ENCODE results near the gene GMPR.

Gene GMPR

GRCh38 chr6:16238057-16238962 lies at the start of gene GMPR:
Gene GMPR, plus strand, starts transcription at chr6:16238587. Its CDS starts 107 bp downstream, at chr6:16238694.
- peak; percentile 59 to 67 for DNase-seq (ENCODE audit: low read depth in 2 of 2)

DNA sequence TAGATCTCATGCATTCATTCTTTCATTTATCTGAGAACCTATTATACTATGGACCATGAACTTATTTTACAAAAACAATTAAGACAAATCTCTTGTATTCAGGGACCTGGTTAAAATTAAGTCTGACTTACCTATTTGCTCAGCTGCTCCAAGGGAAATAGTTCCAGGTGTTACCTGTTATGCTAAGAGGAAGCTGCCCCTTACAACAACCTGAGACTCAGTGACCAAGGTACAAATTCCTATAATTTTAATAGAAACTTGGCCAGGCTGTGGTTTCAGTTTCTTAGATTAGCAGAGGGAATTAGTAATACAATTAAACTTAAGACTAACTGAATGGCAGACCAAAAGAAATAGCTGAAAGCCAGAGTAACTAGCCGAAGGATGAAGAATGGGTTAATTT lies 48.2 kb upstream of the GMPR start:
- no peak for DNase-seq (ENCODE audit: low read depth in 2 of 2)

DNA sequence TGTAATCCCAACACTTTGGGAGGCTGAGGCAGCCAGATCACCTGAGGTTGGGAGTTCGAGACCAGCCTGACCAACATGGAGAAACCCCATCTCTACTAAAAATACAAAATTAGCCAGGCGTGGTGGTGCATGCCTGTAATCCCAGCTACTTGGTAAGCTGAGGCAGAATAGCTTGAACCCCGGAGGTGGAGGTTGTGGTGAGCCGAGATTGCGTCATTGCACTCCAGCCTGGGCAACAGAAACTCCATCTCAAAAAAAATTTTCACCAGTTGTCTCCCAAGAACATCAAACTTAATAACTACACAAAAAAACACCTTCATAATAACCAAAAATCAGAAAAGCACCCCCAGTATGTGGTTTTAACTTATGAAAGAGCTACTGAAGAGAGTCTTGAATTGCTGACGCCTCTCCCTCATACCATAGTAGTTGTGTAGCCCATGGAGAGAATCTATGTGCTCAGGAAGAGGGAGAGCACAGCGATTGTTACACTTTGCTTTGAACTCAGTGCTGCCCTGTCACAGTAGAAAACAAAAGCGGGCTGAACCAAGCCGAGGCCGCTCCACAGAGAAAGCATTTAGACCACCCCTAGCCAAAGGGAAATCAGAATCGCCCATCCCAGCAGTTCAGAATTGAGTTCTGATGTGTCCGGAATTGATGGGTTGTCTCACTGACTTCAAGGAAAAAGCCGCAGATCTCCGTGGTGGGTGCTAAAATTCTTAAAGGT lies 42.0 kb upstream of the GMPR start:
- no peak for DNase-seq (ENCODE audit: low read depth in 2 of 2)

DNA sequence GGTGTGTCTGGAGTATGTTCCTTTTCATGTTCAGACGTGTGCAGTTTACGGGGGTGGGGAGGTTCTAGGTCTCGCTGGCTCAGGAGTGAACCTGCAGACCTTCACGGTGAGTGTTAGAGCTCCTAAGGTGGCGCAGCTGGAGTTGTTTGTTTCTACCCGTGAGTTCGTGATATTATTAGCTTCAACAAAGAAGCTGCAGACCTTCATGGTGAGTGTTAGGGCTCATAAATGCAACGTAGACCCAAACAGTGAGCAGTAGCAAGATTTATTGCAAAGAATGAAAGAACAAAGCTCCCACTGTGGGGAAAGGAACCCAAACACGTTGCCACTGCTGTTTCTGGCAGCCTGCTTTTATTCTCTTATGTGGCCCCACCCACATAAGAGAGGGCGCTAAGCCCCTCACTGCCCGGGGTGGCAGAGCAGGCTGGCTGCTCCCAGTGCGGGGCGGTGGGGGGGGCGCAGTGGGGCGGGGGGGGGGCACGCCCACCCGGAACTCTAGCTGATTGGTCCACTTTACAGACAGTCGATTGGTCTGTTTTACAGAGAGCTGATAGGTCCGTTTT lies 41.3 kb upstream of the GMPR start:
- no peak for DNase-seq (ENCODE audit: low read depth in 2 of 2)

GRCh38 chr6:16198061-16198705 lies 40.2 kb upstream of the GMPR start:
- no peak for DNase-seq (ENCODE audit: low read depth in 2 of 2)

DNA sequence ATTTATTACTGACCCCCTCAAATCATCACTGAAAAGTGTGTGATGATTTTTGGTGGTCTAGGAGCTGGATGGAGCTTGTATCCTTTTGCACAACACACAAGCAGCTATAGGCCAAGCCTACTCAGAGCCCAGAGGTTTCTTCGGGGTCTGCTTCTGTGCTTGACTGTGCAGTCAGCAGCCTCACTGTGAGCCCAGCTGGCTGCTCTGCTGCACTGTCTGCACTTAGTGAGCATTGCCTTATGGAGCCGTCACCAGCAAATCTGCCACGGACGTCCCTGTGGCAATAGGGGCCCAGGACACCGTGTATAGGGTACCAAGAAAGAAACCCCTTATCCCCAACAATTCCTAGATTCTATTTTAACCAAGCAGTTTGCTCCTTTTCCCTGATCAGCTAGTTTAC lies 38.6 kb upstream of the GMPR start:
- no peak for DNase-seq (ENCODE audit: low read depth in 2 of 2)

- DNase-seq (ENCODE audit: low read depth in 2 of 2): no peak
Measured at GRCh38 chr6:16200321-16200883, 38.0 kb upstream of the GMPR start.

DNA sequence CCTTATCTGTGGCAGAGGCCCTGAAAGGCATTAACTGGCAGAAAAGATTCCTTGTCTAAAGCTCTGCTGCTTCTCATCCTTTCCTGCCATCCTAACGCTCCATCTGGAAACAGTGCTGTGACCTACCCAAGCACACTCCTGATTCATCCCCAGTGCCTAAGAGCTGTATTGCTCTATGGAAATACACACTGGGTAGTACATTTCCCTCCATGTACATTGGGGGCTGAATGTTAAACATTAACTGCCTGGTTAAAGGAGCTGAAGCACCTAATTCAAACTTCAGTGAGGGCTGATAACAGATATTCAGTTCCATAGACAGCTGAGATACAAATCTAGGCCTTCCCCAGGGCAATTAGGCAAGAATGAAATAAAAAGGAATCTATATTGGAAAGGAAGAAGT lies 36.7 kb upstream of the GMPR start:
- no peak for DNase-seq (ENCODE audit: low read depth in 2 of 2)

GRCh38 chr6:16204653-16205376 lies 33.6 kb upstream of the GMPR start:
- no peak for DNase-seq (ENCODE audit: low read depth in 2 of 2)

- no peak for DNase-seq (ENCODE audit: low read depth in 2 of 2)
Measured at GRCh38 chr6:16205377-16206144, 32.8 kb upstream of the GMPR start.

- no peak for DNase-seq (ENCODE audit: low read depth in 2 of 2)
Measured at GRCh38 chr6:16206595-16207037, 31.8 kb upstream of the GMPR start.

- DNase-seq (ENCODE audit: low read depth in 2 of 2): no peak
Measured at GRCh38 chr6:16208989-16209388, 29.4 kb upstream of the GMPR start.

- no peak for DNase-seq (ENCODE audit: low read depth in 2 of 2)
Measured at GRCh38 chr6:16209539-16209938, 28.8 kb upstream of the GMPR start.

DNA sequence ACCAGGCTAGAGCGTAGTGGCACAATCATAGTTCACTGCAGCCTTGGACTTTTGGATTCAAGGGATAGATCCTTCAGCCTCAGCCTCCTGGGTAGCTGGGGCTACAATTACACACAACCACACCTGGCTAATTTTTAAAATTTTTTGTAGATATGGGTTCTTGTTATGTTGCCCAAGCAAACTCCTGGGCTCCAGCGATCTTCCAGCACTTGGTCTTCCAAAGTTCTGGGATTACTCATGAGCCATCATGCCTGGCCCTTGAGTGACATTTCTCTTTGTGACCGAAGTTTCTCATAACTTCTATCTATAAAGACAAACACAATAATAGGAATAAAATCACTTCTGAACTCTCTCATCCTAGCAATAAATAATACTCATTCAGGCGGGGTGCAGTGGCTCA lies 26.1 kb upstream of the GMPR start:
- DNase-seq (ENCODE audit: low read depth in 2 of 2): no peak

GRCh38 chr6:16216501-16217155 lies 21.8 kb upstream of the GMPR start:
- DNase-seq (ENCODE audit: low read depth in 2 of 2): no peak

GRCh38 chr6:16217156-16217721 lies 21.1 kb upstream of the GMPR start:
- DNase-seq (ENCODE audit: low read depth in 2 of 2): no peak

DNA sequence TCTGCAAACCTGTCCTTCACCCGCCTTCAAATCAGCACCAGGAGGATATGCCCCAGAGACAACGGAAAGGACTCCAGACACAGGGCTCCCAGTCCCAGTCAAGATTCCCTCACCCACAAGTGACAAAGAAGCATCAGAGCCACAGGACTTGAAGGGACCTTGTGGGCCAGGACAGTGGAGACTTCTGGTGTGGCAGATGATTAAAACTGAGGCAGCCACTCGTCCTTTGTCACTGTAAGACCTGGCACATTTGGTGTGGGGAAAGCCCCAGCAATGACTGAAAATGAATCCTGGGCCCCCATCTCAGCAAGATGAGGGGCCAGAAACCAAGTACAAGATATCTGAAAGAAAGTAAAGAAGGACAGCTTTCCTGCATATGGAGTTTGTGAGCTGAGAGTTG lies 15.6 kb upstream of the GMPR start:
- no peak for DNase-seq (ENCODE audit: low read depth in 2 of 2)

GRCh38 chr6:16223362-16223761 lies 15.0 kb upstream of the GMPR start:
- no peak for DNase-seq (ENCODE audit: low read depth in 2 of 2)

DNA sequence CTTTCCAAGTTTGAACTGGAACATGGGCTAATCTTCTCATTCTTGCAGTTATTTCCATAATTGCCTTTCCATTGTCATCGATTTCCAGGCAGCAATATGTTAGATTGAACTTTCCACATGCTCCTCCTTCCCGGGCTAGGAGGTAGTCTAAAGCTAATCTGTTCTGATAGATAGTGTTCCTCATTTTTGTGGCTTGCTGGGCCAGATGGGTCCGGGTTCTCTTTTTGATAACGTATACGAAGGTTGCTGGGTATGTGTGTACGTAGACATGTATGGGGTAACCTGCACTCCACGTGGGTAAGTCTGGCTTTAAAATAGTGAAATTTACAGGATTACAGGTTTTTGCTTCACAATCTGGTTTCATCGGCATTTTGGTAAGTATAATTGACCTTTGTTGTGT lies 14.0 kb upstream of the GMPR start:
- no peak for DNase-seq (ENCODE audit: low read depth in 2 of 2)
